HG03439 (cell line): ENCODE measurements around the gene PCDHB12.

ENCODE experiments used
- ATAC-seq: cut with Tn5 transposase; IDR thresholded peaks from one replicate; pipeline ENCODE4 v1.9.1; 2021; ENCODE audit warnings: mild to moderate bottlenecking, moderate library complexity; ENCODE audit not compliant: unreplicated experiment

The PCDHB12 gene

GRCh38 chr5:141260458-141261237 is 52.1 kb downstream of the PCDHB12 start:
- ATAC-seq, result no peak

GRCh38 chr5:141261238-141261546 is 52.7 kb downstream of the PCDHB12 start:
- no peak for ATAC-seq
